RWPE1 (cell line): ENCODE data around the gene GCK.

ENCODE experiments used
- CTCF ChIA-PET: fragments of 350-600 bp; sonication (Branson Sonifier 250); formaldehyde crosslinking; extraction: SDS; loops from one replicate; lab custom pipeline; 2021; lab: Yijun Ruan, JAX
- POLR2A ChIA-PET: fragments of 400-600 bp; formaldehyde crosslinking; extraction: SDS; loops from one replicate; lab custom pipeline; 2020; ENCODE audit warnings: antibody characterized with exemption; ENCODE audit not compliant: low non-redundant PET; lab: Yijun Ruan, JAX
- DNase-seq: peaks from one replicate; pipeline ENCODE4 v3.0.0; 2012; ENCODE audit warnings: low spot score
- H3K27ac ChIP-seq: fragments of 450-650 bp; 2 replicates; pipeline ENCODE4 v1.5.1; 2017
- TF ChIP-seq, protein P1 (sequence below): fragments of 450-650 bp; conservative IDR thresholded peaks from 2 replicates; pipeline ENCODE4 v1.5.1; 2017; ENCODE audit warnings: low read depth, mild to moderate bottlenecking

GCK gene

DNA sequence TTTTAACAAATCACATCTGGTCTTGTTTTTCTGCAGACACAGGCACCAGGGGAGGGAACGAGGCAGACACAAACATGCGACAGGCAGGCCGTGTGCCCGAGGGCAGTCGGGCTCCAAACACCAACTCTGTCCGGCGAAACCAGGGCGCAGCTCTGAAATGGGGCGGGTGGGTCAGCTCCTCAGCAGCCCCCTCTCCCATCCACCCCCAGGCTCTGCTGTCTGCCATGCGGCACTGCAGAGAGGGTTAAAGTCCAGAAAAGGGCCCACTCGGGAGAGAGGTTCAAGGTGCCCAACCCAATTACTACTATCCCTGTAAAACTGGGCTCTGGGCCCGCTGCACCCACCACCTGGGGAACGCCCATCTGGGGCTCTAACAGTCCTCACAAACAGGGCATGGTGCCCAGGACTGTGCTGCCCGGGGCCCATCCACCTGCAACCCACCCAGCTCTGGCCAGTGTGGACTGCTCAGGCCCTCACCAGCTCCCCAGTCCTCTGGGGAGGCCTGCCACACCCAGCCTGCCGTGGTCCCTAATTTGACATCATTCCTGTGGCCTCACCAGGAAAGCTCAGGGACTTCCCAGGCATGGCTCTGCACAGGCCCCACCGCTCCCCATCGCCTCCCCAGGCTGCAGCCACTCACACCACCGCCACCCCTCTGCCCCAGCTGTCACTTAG is 30.3 kb upstream of the GCK start:
- CTCF ChIA-PET, result interaction anchor here (0.7 to 1.0 kb wide), 2 partner anchors 21 to 346 kb away, joined by 4 to 6 read pairs; no protein-coding TSS in a partner anchor
- TF ChIP-seq, protein P1, sequence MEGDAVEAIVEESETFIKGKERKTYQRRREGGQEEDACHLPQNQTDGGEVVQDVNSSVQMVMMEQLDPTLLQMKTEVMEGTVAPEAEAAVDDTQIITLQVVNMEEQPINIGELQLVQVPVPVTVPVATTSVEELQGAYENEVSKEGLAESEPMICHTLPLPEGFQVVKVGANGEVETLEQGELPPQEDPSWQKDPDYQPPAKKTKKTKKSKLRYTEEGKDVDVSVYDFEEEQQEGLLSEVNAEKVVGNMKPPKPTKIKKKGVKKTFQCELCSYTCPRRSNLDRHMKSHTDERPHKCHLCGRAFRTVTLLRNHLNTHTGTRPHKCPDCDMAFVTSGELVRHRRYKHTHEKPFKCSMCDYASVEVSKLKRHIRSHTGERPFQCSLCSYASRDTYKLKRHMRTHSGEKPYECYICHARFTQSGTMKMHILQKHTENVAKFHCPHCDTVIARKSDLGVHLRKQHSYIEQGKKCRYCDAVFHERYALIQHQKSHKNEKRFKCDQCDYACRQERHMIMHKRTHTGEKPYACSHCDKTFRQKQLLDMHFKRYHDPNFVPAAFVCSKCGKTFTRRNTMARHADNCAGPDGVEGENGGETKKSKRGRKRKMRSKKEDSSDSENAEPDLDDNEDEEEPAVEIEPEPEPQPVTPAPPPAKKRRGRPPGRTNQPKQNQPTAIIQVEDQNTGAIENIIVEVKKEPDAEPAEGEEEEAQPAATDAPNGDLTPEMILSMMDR, result no peak
- DNase-seq, result no peak
- H3K27ac ChIP-seq, result no peak overlapping the region
- POLR2A ChIA-PET, result interaction anchor here (0.7 kb wide), 1 partner anchor 25 kb away, joined by 4 read pairs; no protein-coding TSS in a partner anchor

DNA sequence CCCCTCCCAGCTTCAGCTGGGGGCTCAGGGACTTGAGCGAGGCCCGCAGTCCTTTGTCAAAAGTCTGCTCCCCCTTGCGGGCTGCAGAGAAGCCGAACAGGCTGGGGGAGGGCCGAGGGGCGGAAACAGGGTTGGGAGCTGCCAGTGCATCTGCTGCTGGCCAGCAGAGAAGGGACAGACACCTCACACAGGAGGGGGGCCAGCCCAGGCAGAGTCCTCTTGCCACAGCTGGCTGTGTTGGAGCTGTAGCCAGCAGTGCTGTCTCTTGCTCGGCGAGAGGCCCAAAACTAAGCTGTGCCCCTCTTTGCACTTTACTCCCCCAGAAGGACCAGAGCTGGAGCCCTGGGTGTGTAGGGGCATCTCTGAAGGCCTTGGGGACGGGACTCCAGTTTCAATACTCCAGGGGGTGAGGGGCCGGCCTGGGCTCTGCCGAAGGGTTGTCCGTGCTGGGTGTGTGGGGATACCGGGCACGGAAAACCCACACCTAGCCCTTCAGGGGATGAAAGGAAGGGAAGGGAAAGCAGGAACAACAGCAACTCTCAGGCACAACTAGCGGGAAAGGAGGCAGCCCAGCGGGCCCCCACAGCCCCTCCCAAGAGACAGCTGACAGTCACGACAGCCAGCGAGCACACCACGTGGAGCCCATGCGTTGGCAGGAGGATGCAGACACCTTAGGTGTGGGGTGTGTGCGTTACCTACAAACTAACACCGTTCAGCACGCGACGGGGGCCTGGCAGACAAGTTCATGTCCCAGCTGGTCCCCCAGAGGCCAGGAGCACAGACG is 29.4 kb upstream of the GCK start:
- TF ChIP-seq, protein P1, result no peak
- peak overlapping the region; percentile 61; the same call in 1 of the 2 replicates for H3K27ac ChIP-seq
- ChIA-PET POLR2A (interaction anchor here (0.7 kb wide), 1 partner anchor 24 kb away, joined by 4 read pairs; no protein-coding TSS in a partner anchor), CTCF (interaction anchor here (1.0 kb wide), 1 partner anchor 22 kb away, joined by 4 read pairs; no protein-coding TSS in a partner anchor)
- DNase-seq, result no peak

DNA sequence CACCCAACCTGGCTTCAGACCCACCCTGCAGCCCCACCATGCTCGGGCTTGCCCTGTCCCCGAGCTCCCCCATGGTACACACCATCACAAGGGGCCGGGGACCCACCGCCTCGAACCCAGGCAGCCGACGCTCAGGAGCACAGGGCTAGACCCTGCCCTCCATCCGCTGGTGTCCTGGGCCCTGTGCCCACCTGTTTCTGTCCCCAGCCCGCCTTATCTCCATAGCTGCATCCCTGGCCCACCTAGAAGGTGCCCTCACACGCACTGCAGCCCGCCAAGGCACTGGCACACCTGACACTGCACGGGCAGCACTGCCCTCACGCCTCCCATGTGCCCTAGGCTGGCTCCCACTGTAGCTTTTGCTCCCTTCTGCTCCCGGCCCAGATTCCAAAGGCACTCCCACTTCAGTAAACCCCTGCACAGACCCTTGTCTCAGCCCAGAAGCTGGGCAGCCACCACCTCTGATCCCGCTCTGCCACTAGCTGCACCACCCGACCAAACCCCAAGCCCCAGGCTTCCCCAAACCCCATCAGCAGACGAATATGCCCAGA is 28.7 kb upstream of the GCK start:
- peak overlapping the region; percentile 61; the same call in 1 of the 2 replicates for H3K27ac ChIP-seq
- DNase-seq, result no peak
- ChIA-PET POLR2A (interaction anchor here (0.6 kb wide), 1 partner anchor 94 kb away, joined by 3 read pairs; no protein-coding TSS in a partner anchor), CTCF (no interaction called here)
- TF ChIP-seq, protein P1, result no peak

DNA sequence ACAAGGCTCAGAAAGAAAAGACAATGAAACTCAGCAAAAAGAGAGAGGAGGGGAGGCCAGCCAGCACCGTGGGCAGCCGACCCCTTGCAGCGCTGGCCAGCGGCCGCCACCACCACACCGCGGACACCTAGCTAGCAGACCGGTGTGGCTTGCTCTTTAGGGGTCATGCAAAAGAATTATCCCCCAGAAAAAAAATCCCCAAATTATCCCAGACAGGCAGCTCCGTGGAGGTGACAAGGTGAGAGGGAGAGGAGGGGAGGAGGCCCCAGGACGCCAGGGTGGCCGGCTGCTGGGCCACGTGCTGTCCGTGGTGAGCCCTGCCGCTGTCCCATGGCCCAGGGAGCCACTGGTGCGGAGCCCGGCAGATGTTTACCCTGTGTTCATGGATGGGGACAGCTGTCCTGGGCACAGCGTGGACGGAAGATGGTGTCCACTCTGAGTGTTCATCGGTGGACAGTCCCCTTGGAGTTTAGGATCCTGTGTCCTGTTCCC is 28.0 kb upstream of the GCK start:
- no peak for DNase-seq
- peak overlapping the region; percentile 61 for H3K27ac ChIP-seq
- ChIA-PET POLR2A (interaction anchor here (0.6 kb wide), 1 partner anchor 93 kb away, joined by 3 read pairs; no protein-coding TSS in a partner anchor), CTCF (no interaction called here)
- TF ChIP-seq, protein P1, result no peak

DNA sequence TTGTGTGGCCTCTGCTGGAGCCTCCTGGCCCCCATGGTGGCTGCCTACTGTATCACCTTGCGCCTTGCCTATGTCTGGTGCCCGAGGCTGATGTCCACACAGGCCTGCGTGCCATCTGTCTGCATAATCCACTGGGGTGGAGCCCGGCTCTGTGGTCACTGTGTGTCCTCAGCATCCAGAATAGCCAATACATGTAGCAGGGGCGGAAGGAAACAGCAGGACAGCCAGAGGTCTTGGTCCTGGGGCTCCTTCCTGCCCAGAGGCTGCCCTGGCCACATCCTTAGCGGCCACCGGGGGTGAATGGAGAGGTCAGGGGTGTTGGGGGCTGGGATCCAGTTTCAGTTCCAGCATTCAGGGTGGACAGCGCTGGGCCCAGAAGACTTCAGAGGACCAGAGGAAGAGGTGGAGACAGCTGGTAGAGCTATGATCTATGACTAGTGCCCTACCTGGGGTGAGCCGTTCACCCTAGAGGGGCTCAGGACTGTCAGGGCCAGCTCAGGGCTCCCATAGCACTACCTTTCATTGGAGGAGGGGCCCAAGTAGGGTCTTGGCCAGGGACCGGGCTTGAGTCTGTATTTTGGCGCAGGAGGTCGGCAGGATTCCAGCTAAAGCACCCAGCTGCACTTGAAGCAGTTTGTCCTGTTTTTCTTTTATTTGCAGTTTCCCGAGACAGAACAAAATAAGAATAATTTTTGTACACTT is 27.4 kb upstream of the GCK start:
- TF ChIP-seq, protein P1, result no peak
- POLR2A ChIA-PET, result no interaction called here
- peak overlapping the region; percentile 61 for H3K27ac ChIP-seq
- DNase-seq, result no peak
- CTCF ChIA-PET, result no interaction called here

DNA sequence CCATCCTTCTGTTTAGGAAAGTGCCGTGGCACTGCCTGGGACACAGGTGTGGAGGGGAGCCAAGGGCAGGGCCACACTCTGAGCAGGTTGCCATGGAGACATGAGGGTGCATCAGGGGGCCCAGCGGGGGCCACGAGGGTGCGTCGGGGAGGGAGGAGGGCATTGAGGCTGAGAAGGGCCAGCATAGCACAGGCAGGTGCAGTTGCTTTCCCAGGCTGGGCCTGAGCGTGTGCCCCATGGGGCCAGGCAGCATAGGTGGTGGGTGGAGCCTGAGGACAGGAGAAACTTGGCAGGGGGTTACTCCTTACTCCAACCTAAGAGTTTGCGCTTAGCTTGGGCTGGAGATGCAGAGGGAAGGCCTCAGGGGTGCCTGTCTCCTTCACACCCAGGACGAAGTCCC is 26.8 kb upstream of the GCK start:
- ChIA-PET POLR2A (no interaction called here), CTCF (interaction anchor here (0.9 kb wide), 1 partner anchor 25 kb away, joined by 3 read pairs; no protein-coding TSS in a partner anchor)
- TF ChIP-seq, protein P1, result no peak
- peak overlapping the region; percentile 61 for H3K27ac ChIP-seq
- DNase-seq, result no peak
